ENCODE measurements around the gene TBXAS1. TPM values are rescaled to one million over a fixed set of nuclear protein-coding genes. Genes with fewer than 3 reads are reported as not detected.
"Not testable (repeated sequence)": the region's sequence is repeated elsewhere in the genome, so short reads cannot be mapped to it uniquely, and the experiment has no call there.

Gene TBXAS1
- total and polyA plus RNA-seq, 4 donors: 4.1 to 22.4 (median 12.2) TPM

DNA sequence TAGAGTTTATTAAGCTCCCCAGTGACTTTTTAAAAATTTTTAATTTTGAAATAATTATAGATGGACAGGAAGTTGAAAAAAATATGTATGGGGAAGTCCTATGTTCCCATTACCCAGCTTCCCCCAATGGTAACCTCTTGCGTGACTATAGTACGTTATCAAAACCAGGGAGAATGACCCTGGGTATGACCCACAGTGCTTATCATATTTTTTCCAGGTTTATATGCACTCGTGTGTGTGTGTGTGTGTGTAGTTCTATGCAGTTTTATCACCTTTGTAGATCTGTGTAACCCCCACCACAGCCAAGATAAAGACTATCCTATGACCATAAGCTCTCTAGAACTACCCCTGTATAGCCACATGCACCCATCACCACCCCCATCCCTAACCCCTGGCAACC lies 72.8 kb downstream of the TBXAS1 start:
- WGBS: 78% methylated on average over 3 of the region's 3 CpGs
- Histone ChIP-seq H3K9ac (ENCODE audit: low read depth in 1 of 2, low read length in 2 of 2) (no peak overlapping the region), H3K36me3 (ENCODE audit: control insufficient read depth in 4 of 4, insufficient read depth in 3 of 4, low read depth in 1 of 4, low read length in 3 of 4) (peaks cover 0 to 2% (median 0%) of the 10 kb centered on the region in 4 donors), H3K27ac (ENCODE audit: low read depth in 1 of 2, low read length in 2 of 2) (peak overlapping the region in 1 of 2 donors; percentile 5), H3K9me3 (ENCODE audit: control insufficient read depth in 4 of 4, low read length in 3 of 4) (peaks cover under 1 to 5% (median 3%) of the 10 kb centered on the region in 4 donors), H3K27me3 (ENCODE audit: control insufficient read depth in 4 of 4, insufficient read depth in 4 of 4, low read length in 3 of 4) (no peaks in the 10 kb centered on the region), H3K4me3 (ENCODE audit: low read depth in 1 of 3, low read length in 3 of 3) (no peak overlapping the region), H3K4me1 (ENCODE audit: control insufficient read depth in 4 of 4, insufficient read depth in 4 of 4, low read length in 3 of 4) (no peaks in the 10 kb centered on the region)
- no peak for DNase-seq (ENCODE audit: low spot score)
- TF ChIP-seq, protein P1, sequence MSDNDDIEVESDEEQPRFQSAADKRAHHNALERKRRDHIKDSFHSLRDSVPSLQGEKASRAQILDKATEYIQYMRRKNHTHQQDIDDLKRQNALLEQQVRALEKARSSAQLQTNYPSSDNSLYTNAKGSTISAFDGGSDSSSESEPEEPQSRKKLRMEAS (IDR thresholded peaks at IDR 0.05): no peak
- TF ChIP-seq, protein P2, sequence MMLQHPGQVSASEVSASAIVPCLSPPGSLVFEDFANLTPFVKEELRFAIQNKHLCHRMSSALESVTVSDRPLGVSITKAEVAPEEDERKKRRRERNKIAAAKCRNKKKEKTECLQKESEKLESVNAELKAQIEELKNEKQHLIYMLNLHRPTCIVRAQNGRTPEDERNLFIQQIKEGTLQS (IDR thresholded peaks at IDR 0.05): no peak
- TF ChIP-seq RXRA (IDR thresholded peaks at IDR 0.05): no peak
- TF ChIP-seq, protein P3, sequence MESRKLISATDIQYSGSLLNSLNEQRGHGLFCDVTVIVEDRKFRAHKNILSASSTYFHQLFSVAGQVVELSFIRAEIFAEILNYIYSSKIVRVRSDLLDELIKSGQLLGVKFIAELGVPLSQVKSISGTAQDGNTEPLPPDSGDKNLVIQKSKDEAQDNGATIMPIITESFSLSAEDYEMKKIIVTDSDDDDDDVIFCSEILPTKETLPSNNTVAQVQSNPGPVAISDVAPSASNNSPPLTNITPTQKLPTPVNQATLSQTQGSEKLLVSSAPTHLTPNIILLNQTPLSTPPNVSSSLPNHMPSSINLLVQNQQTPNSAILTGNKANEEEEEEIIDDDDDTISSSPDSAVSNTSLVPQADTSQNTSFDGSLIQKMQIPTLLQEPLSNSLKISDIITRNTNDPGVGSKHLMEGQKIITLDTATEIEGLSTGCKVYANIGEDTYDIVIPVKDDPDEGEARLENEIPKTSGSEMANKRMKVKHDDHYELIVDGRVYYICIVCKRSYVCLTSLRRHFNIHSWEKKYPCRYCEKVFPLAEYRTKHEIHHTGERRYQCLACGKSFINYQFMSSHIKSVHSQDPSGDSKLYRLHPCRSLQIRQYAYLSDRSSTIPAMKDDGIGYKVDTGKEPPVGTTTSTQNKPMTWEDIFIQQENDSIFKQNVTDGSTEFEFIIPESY (IDR thresholded peaks at IDR 0.05): no peak

DNA sequence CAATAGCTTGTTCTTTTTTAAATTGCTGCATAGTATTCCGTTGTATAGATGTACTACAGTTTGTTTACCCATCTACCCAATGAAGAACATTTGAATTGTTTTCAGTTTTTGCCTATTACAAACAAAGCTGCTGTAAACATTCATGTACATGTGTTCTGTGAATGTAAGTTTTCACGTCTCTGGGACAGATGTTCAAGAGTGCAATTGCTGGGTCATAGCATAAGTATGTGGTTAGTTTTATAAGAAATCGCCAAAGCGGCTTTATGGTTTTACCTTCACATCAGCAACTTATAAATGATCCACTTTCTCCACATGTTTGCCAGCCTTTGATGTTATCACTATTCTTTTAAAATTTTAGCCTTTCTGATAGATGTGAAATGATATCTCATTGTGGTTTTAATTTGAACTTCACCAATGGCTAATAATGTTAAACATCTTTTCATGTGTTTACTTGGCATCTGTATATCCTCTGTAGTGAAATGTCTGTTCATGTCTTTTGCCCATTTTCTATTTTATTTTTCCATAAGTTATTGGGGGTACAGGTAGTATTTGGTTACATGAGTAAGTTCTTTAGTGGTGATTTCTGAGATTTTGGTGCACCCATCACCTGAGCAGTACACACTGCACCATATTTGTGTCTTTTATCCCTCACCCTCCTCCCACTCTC lies 73.5 kb downstream of the TBXAS1 start:
- 92% methylated on average over 4 of the region's 4 CpGs for WGBS

DNA sequence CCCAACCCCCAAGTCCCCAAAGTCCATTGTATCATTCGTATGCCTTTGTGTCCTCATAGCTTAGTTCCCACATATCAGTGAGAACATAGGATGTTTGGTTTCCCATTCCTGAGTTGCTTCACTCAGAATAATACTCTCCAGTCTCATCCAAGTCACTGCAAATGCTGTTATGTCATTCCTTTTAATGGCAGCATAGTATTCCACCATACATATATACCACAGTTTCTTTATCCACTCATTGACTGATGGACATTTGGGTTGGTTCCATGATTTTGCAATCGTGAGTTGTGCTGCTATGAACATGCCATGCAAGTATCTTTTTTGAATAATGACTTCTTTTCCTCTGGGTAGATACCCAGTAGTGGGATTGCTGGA lies 74.0 kb downstream of the TBXAS1 start:
- not testable (repeated sequence) for H3K36me3 ChIP-seq (ENCODE audit: control insufficient read depth in 4 of 4, insufficient read depth in 3 of 4, low read depth in 1 of 4, low read length in 3 of 4); H3K27ac ChIP-seq (ENCODE audit: low read depth in 1 of 2, low read length in 2 of 2); DNase-seq (ENCODE audit: low spot score); H3K9ac ChIP-seq (ENCODE audit: low read depth in 1 of 2, low read length in 2 of 2); H3K4me3 ChIP-seq (ENCODE audit: low read depth in 1 of 3, low read length in 3 of 3); H3K4me1 ChIP-seq (ENCODE audit: control insufficient read depth in 4 of 4, insufficient read depth in 4 of 4, low read length in 3 of 4); H3K9me3 ChIP-seq (ENCODE audit: control insufficient read depth in 4 of 4, low read length in 3 of 4); H3K27me3 ChIP-seq (ENCODE audit: control insufficient read depth in 4 of 4, insufficient read depth in 4 of 4, low read length in 3 of 4)
- 68% methylated on average over 2 of the region's 2 CpGs for WGBS

More for the DNA sequence above, 73.5 kb downstream of the TBXAS1 start:
- no peaks in the 10 kb centered on the region for H3K4me1 ChIP-seq (ENCODE audit: control insufficient read depth in 4 of 4, insufficient read depth in 4 of 4, low read length in 3 of 4)
- no peak overlapping the region for H3K27ac ChIP-seq (ENCODE audit: low read depth in 1 of 2, low read length in 2 of 2)
- DNase-seq (ENCODE audit: low spot score): no peak
- H3K36me3 ChIP-seq (ENCODE audit: control insufficient read depth in 4 of 4, insufficient read depth in 3 of 4, low read depth in 1 of 4, low read length in 3 of 4): peaks cover 0 to 2% (median 0%) of the 10 kb centered on the region in 4 donors
- TF ChIP-seq RXRA (IDR thresholded peaks at IDR 0.05) (no peak), HNF4G (IDR thresholded peaks at IDR 0.05) (no peak), NR2F2 (IDR thresholded peaks at IDR 0.05) (no peak), YY1 (IDR thresholded peaks at IDR 0.05) (no peak), FOXA2 (IDR thresholded peaks at IDR 0.05) (no peak)
- no peak overlapping the region for H3K4me3 ChIP-seq (ENCODE audit: low read depth in 1 of 3, low read length in 3 of 3)
- H3K27me3 ChIP-seq (ENCODE audit: control insufficient read depth in 4 of 4, insufficient read depth in 4 of 4, low read length in 3 of 4): no peaks in the 10 kb centered on the region
- H3K9me3 ChIP-seq (ENCODE audit: control insufficient read depth in 4 of 4, low read length in 3 of 4): peaks cover 2 to 9% (median 5%) of the 10 kb centered on the region in 4 donors
- no peak overlapping the region for H3K9ac ChIP-seq (ENCODE audit: low read depth in 1 of 2, low read length in 2 of 2)

DNA sequence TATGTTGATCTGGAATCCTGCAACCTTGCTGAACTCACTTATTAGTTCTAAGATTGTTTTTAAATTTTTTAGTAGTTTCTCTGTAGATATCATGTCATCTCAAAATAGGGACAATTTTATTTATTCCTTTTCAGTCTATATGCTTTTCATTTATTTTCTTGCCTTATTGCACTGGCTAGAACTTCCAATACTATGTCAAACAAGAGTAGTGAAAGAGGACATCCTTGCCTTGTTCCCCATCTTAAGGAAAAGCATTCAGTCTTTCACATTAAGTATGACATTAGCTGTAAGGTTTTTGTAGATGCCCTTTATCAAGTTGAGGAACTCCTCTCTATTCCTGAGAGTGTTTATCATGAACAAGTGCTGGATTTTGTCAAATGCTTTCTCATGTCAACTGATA lies 77.8 kb downstream of the TBXAS1 start:
- Histone ChIP-seq H3K9ac (ENCODE audit: low read depth in 1 of 2, low read length in 2 of 2) (no peak overlapping the region), H3K9me3 (ENCODE audit: control insufficient read depth in 4 of 4, low read length in 3 of 4) (peaks cover 2 to 9% (median 5%) of the 10 kb centered on the region in 4 donors), H3K27me3 (ENCODE audit: control insufficient read depth in 4 of 4, insufficient read depth in 4 of 4, low read length in 3 of 4) (no peaks in the 10 kb centered on the region), H3K4me1 (ENCODE audit: control insufficient read depth in 4 of 4, insufficient read depth in 4 of 4, low read length in 3 of 4) (no peaks in the 10 kb centered on the region), H3K27ac (ENCODE audit: low read depth in 1 of 2, low read length in 2 of 2) (no peak overlapping the region), H3K4me3 (ENCODE audit: low read depth in 1 of 3, low read length in 3 of 3) (no peak overlapping the region), H3K36me3 (ENCODE audit: control insufficient read depth in 4 of 4, insufficient read depth in 3 of 4, low read depth in 1 of 4, low read length in 3 of 4) (peaks cover 0 to 2% (median 0%) of the 10 kb centered on the region in 4 donors)
- no peak for DNase-seq (ENCODE audit: low spot score)
- TF ChIP-seq FOXA2 (IDR thresholded peaks at IDR 0.05) (no peak), RXRA (IDR thresholded peaks at IDR 0.05) (no peak)

All from liver (tissue), 9 donors.